ENCODE measurements around the gene ARHGAP33. TPM values are rescaled to one million over a fixed set of nuclear protein-coding genes. Genes with fewer than 3 reads are reported as not detected.

ARHGAP33 gene
- total and polyA plus RNA-seq, 2 experiments from 2014 or later: 11.6 to 22.1 TPM

GRCh38 chr19:35730326-35730725 is 45.0 kb upstream of the ARHGAP33 start:
- H3K36me3 ChIP-seq (ENCODE audit: insufficient read depth): peaks cover 16% of the 10 kb centered on the region; the same call in 1 of the 2 replicates
- Mint-ChIP-seq H3K36me3 (ENCODE audit: low read depth) (peaks cover 71% of the 10 kb centered on the region), H3K4me1 (no peaks in the 10 kb centered on the region), H3K9me3 (no peaks in the 10 kb centered on the region; the same call in 2 of the 3 replicates), H3K27ac (no peak overlapping the region), H3K27me3 (ENCODE audit: insufficient read depth, low read depth, poor library complexity) (peaks cover 12% of the 10 kb centered on the region), H3K4me3 (no peak overlapping the region)
- peaks cover 5% of the 10 kb centered on the region for H4K20me1 ChIP-seq (replicated peaks; ENCODE audit: insufficient read depth)
- ATAC-seq: no peak
- H3K27me3 ChIP-seq (ENCODE audit: insufficient read depth): no peaks in the 10 kb centered on the region
- DNase-seq (ENCODE audit: low spot score): no peak
- H3K9me2 ChIP-seq (ENCODE audit: insufficient read depth): no peaks in the 10 kb centered on the region
- no peak overlapping the region for H3K4me3 ChIP-seq
- H3K79me2 ChIP-seq (replicated peaks; ENCODE audit: insufficient read depth): no peaks in the 10 kb centered on the region
- H3K4me2 ChIP-seq: no peak overlapping the region
- H3K4me1 ChIP-seq (ENCODE audit: insufficient read depth): no peaks in the 10 kb centered on the region
- H3K27ac ChIP-seq (ENCODE audit: low read depth): no peak overlapping the region
- H3F3A ChIP-seq (replicated peaks; ENCODE audit: low read depth): no peaks in the 10 kb centered on the region
- TF ChIP-seq STAT1 (IDR thresholded peaks at IDR 0.05; ENCODE audit: unreplicated experiment) (no peak), NANOG (IDR thresholded peaks at IDR 0.05; ENCODE audit: borderline replicate concordance) (no peak), CREB1 (CRISPR knock-in tag; IDR thresholded peaks at IDR 0.05; ENCODE audit: low read depth) (no peak), ETS1 (IDR thresholded peaks at IDR 0.05) (no peak), JUNB (IDR thresholded peaks at IDR 0.05; ENCODE audit: unreplicated experiment) (no peak), EZH2phosphoT487 (IDR thresholded peaks at IDR 0.05; ENCODE audit: unreplicated experiment) (no peak), POLR2AphosphoS5 (IDR thresholded peaks at IDR 0.05; ENCODE audit: low read depth) (no peak), ZNF114 (CRISPR knock-in tag; IDR thresholded peaks at IDR 0.05) (no peak)
- no peak overlapping the region for H2AFZ ChIP-seq

- Mint-ChIP-seq H3K27ac (no peak overlapping the region; the same call in 1 of the 2 replicates), H3K4me1 (no peaks in the 10 kb centered on the region), H3K4me3 (no peak overlapping the region), H3K27me3 (ENCODE audit: insufficient read depth, low read depth, poor library complexity) (peaks cover 12% of the 10 kb centered on the region), H3K36me3 (ENCODE audit: low read depth) (peaks cover 70% of the 10 kb centered on the region), H3K9me3 (no peaks in the 10 kb centered on the region; the same call in 2 of the 3 replicates)
- H3K36me3 ChIP-seq (ENCODE audit: insufficient read depth): peaks cover 6% of the 10 kb centered on the region; the same call in 1 of the 2 replicates
- no peaks in the 10 kb centered on the region for H3F3A ChIP-seq (replicated peaks; ENCODE audit: low read depth)
- H3K4me3 ChIP-seq: no peak overlapping the region
- H3K27me3 ChIP-seq (ENCODE audit: insufficient read depth): no peaks in the 10 kb centered on the region
- H2AFZ ChIP-seq: no peak overlapping the region
- no peaks in the 10 kb centered on the region for H3K9me2 ChIP-seq (ENCODE audit: insufficient read depth)
- H3K4me1 ChIP-seq (ENCODE audit: insufficient read depth): no peaks in the 10 kb centered on the region
- no peak for TF ChIP-seq JUNB (IDR thresholded peaks at IDR 0.05; ENCODE audit: unreplicated experiment)
- no peak for TF ChIP-seq NANOG (IDR thresholded peaks at IDR 0.05; ENCODE audit: borderline replicate concordance)
- no peak for TF ChIP-seq EZH2phosphoT487 (IDR thresholded peaks at IDR 0.05; ENCODE audit: unreplicated experiment)
- TF ChIP-seq POLR2AphosphoS5 (IDR thresholded peaks at IDR 0.05; ENCODE audit: low read depth): no peak
- TF ChIP-seq CTCF (conservative IDR thresholded peaks at IDR 0.05; ENCODE audit: low read depth in 2 of 2): no peak
- H4K20me1 ChIP-seq (replicated peaks; ENCODE audit: insufficient read depth): peaks cover 5% of the 10 kb centered on the region
- DNase-seq (ENCODE audit: low spot score) (no peak), ATAC-seq (no peak)
- no peak overlapping the region for H3K27ac ChIP-seq (ENCODE audit: low read depth)
- H3K79me2 ChIP-seq (replicated peaks; ENCODE audit: insufficient read depth): no peaks in the 10 kb centered on the region
- H3K4me2 ChIP-seq: no peak overlapping the region
Measured at GRCh38 chr19:35731353-35731752, 44.0 kb upstream of the ARHGAP33 start.

Measured in GM23338 (cell line).